ENCODE data around the gene SOBP.
A peak's percentile ranks its signal among the peaks of the same experiment; 100 is the strongest.

DNA sequence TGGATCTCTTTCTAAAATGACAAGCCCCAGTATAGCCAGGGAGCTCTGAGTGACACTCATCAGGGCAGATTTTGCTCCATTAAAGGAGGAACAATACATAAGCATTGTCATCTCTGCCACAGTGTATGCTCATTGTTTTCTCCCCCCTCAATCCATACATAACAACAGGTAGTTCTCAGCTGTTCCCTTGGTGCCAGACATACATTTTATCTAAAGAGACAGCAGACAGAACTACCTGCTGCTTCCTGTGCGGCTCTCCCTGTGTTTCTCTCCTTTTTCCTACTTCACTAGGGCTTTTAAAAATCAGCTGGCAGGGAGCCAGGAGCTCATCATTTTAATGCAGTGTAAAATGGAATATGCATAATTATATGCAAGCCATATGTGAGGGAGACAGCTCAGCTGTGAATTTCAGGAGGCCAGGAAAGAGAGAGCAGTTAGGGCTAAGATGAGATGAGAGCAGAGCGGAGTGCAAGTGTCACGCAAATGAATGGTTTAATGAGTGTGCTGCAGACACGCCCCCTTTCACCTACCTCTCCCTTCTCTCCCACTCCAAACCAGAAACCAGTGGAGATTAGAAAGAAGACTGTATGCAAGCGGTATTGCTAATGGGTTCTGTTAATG lies 96.0 kb downstream of the SOBP start:
- TF ChIP-seq KLF9 (tag by site-specific recombination; IDR thresholded peaks at IDR 0.05; ENCODE audit: low read depth): peak; percentile 80
- TF ChIP-seq SP7 (tag by site-specific recombination; IDR thresholded peaks at IDR 0.05): peak; percentile 59

Measured in HEK293 (cell line).